IMR-90 (cell line): ENCODE measurements around the gene ARHGEF38. TPM values are rescaled to one million over a fixed set of nuclear protein-coding genes. Genes with fewer than 3 reads are reported as not detected.
A peak's percentile ranks its signal among the peaks of the same experiment; 100 is the strongest.

Experiments used
- ATAC-seq: fragments of 200-7000 bp; cut with Tn5 transposase; 2 replicates; pipeline ENCODE4 v1.9.1; 2020; ENCODE audit warnings: low read depth, mild to moderate bottlenecking, moderate library complexity
- BruUV-seq: library from RNA; stranded (reverse); fragments of 400-500 nt; replicated peaks from 2 replicates; lab custom pipeline; 2021; lab: Mats Ljungman, UMichigan
- CTCF ChIA-PET: fragments of 300-600 bp; formaldehyde crosslinking; extraction: SDS; loops from one replicate; lab custom pipeline; 2021; ENCODE audit warnings: antibody characterized with exemption; lab: Yijun Ruan, JAX
- POLR2A ChIA-PET: fragments of 300-600 bp; sonication (Branson Sonifier 250); formaldehyde crosslinking; loops from one replicate; lab custom pipeline; 2022; ENCODE audit warnings: antibody characterized with exemption; ENCODE audit not compliant: unreplicated experiment; lab: Charles Lee
- DNase-seq: peaks from one replicate; pipeline ENCODE4 v3.0.0; 2013
- H2AFZ ChIP-seq: replicated peaks from 2 replicates; pipeline ENCODE3; 2013; ENCODE audit warnings: low read length, mild to moderate bottlenecking; ENCODE audit not compliant: poor library complexity
- H2AK5ac ChIP-seq: 2 replicates; pipeline ENCODE4 v1.6.1; 2013; ENCODE audit warnings: low read depth, low read length, inconsistent platforms
- H2AK9ac ChIP-seq: replicated peaks from 2 replicates; pipeline ENCODE3; 2013; ENCODE audit warnings: mild to moderate bottlenecking, low read depth, low read length, moderate library complexity; ENCODE audit not compliant: poor library complexity
- H2BK120ac ChIP-seq: 2 replicates; pipeline ENCODE4 v1.6.1; 2013; ENCODE audit warnings: low read depth, low read length, inconsistent platforms
- H2BK15ac ChIP-seq: 3 replicates; pipeline ENCODE4 v1.6.1; 2013; ENCODE audit warnings: low read depth, low read length, inconsistent platforms
- H2BK20ac ChIP-seq: 2 replicates; pipeline ENCODE4 v1.6.1; 2013; ENCODE audit warnings: low read depth, mild to moderate bottlenecking, inconsistent platforms, low read length, moderate library complexity
- H2BK5ac ChIP-seq: 2 replicates; pipeline ENCODE4 v1.6.1; 2013; ENCODE audit warnings: mild to moderate bottlenecking, low read depth, low read length, inconsistent platforms; ENCODE audit not compliant: poor library complexity, severe bottlenecking
- H3K14ac ChIP-seq: replicated peaks from 2 replicates; pipeline ENCODE4 v1.6.1; 2013; ENCODE audit warnings: low read depth, low read length, inconsistent platforms
- H3K18ac ChIP-seq: 2 replicates; pipeline ENCODE4 v1.6.1; 2013; ENCODE audit warnings: low read depth, low read length, control low read depth
- H3K23ac ChIP-seq: 2 replicates; pipeline ENCODE4 v1.6.1; 2013; ENCODE audit warnings: low read depth, low read length, inconsistent platforms
- H3K27ac ChIP-seq: 2 replicates; pipeline ENCODE4 v1.5.1; 2013; ENCODE audit warnings: mild to moderate bottlenecking, control low read depth, low read length; ENCODE audit not compliant: insufficient read depth
- H3K27me3 ChIP-seq: 2 replicates; pipeline ENCODE4 v1.6.1; 2013; ENCODE audit warnings: low read length; ENCODE audit not compliant: control insufficient read depth, insufficient read depth
- H3K36me3 ChIP-seq: 2 replicates; pipeline ENCODE4 v1.6.1; 2013; ENCODE audit warnings: low read length, mixed read lengths; ENCODE audit not compliant: control insufficient read depth, insufficient read depth
- H3K4ac ChIP-seq: 2 replicates; pipeline ENCODE4 v1.6.1; 2013; ENCODE audit warnings: low read depth, low read length, inconsistent platforms
- H3K4me1 ChIP-seq: 2 replicates; pipeline ENCODE4 v1.6.1; 2013; ENCODE audit warnings: low read length, mixed read lengths; ENCODE audit not compliant: control insufficient read depth, insufficient read depth
- H3K4me2 ChIP-seq: 2 replicates; pipeline ENCODE4 v1.6.1; 2013; ENCODE audit warnings: low read depth, mild to moderate bottlenecking, control low read depth, low read length, moderate library complexity
- H3K4me3 ChIP-seq: 2 replicates; pipeline ENCODE4 v1.5.1; 2013; ENCODE audit warnings: low read depth, mild to moderate bottlenecking, control low read depth, low read length, moderate library complexity; ENCODE audit not compliant: insufficient read depth
- H3K56ac ChIP-seq: 2 replicates; pipeline ENCODE4 v1.6.1; 2013; ENCODE audit warnings: low read length, inconsistent platforms; ENCODE audit not compliant: insufficient read depth; ENCODE audit errors: extremely low read depth
- H3K79me1 ChIP-seq, 2 experiments: 2 replicates each; pipeline ENCODE4 v1.6.1; 2013; ENCODE audit warnings: low read length in 2 of 2, inconsistent platforms in 1 of 2, low read depth in 1 of 2
- H3K9ac ChIP-seq: 2 replicates; pipeline ENCODE4 v1.6.1; 2013; ENCODE audit warnings: low read depth, low read length, control low read depth
- H3K9me1 ChIP-seq: 2 replicates; pipeline ENCODE4 v1.6.1; 2013; ENCODE audit warnings: low read length, inconsistent platforms; ENCODE audit not compliant: insufficient read depth
- H3K9me3 ChIP-seq: 2 replicates; pipeline ENCODE4 v1.6.1; 2013; ENCODE audit warnings: low read length; ENCODE audit not compliant: control insufficient read depth, insufficient read depth
- H4K20me1 ChIP-seq: 2 replicates; pipeline ENCODE4 v1.6.1; 2013; ENCODE audit warnings: low read length, inconsistent platforms; ENCODE audit not compliant: insufficient read depth
- H4K5ac ChIP-seq: 2 replicates; pipeline ENCODE4 v1.6.1; 2013; ENCODE audit warnings: mild to moderate bottlenecking, low read depth, low read length, control low read depth
- H4K8ac ChIP-seq, 2 experiments: 2 replicates each; pipeline ENCODE4 v1.6.1; 2013; ENCODE audit warnings: low read depth in 2 of 2, low read length in 2 of 2, control low read depth in 1 of 2, inconsistent platforms in 1 of 2
- H4K91ac ChIP-seq: 2 replicates; pipeline ENCODE4 v1.6.1; 2013; ENCODE audit warnings: low read depth, low read length, inconsistent platforms; ENCODE audit not compliant: insufficient read depth
- BHLHE40 ChIP-seq: fragments of 150-350 bp; IDR thresholded peaks from 2 replicates; pipeline ENCODE4 v1.6.1; 2016; ENCODE audit warnings: mild to moderate bottlenecking, low read depth, low read length
- MAZ ChIP-seq: IDR thresholded peaks from 2 replicates; pipeline ENCODE4 v1.6.1; 2012; ENCODE audit warnings: low read depth, mild to moderate bottlenecking, low read length, improper control_type of control experiment, moderate library complexity, borderline replicate concordance
- RCOR1 ChIP-seq: IDR thresholded peaks from 2 replicates; pipeline ENCODE4 v1.6.1; 2012; ENCODE audit warnings: mild to moderate bottlenecking, low read length, improper control_type of control experiment; ENCODE audit not compliant: insufficient replicate concordance
- SMC3 ChIP-seq: fragments of 150-350 bp; IDR thresholded peaks from 2 replicates; pipeline ENCODE4 v1.6.1; 2016; ENCODE audit warnings: low read depth, mild to moderate bottlenecking, antibody characterized with exemption, low read length, moderate library complexity
- WGBS, 2 experiments: methylation state at CpG; one replicate each; pipeline versions ENCODE4 v1.1.5 to v1.1.7; 2013; ENCODE audit warnings: missing lambda C conversion rate in 2 of 2; ENCODE audit not compliant: insufficient read length in 1 of 2; ENCODE audit errors: extremely low coverage in 2 of 2; 5-methylcytosine and 5-hydroxymethylcytosine counted together
- dilution Hi-C: fragments of 300-500 bp; cut with HindIII; formaldehyde crosslinking; loops from one replicate; pipeline ENCODE4 v1.14.3; 2018; ENCODE audit warnings: low sequenced_read_pairs; ENCODE audit not compliant: unreplicated experiment
- in situ Hi-C: fragments of 300-500 bp; cut with MboI; formaldehyde crosslinking; loops from 3 replicates; pipeline ENCODE4 v1.14.3; 2019; ENCODE audit warnings: low sequenced_read_pairs, inconsistent platforms, mixed read lengths
- intact Hi-C: fragments of 100-400 bp; cut with micrococcal nuclease; formaldehyde crosslinking; loops from 2 replicates; pipeline ENCODE4 v1.10.0; 2022
- polyA plus RNA-seq, 3 experiments: library from polyadenylated mRNA; depleted of rRNA; stranded (reverse); fragments of >200 nt; gene quantifications; 2 replicates each; pipeline ENCODE4 v1.2.3, GENCODE V29; 2012; ENCODE audit warnings: low replicate concordance in 1 of 3
- total RNA-seq: library from RNA; depleted of rRNA; stranded (reverse); fragments of >200 nt; gene quantifications from 2 replicates; pipeline ENCODE4 v1.2.3, GENCODE V29; 2012
- TF ChIP-seq, protein P1 (sequence below): conservative IDR thresholded peaks from 2 replicates; pipeline ENCODE4 v1.5.1; 2012; ENCODE audit warnings: mild to moderate bottlenecking, low read depth, low read length, improper control_type of control experiment
- TF ChIP-seq, protein P2 (sequence below): fragments of 150-350 bp; IDR thresholded peaks from 2 replicates; pipeline ENCODE4 v1.6.1; 2017; ENCODE audit warnings: mild to moderate bottlenecking, antibody characterized with exemption, low read length, low read depth

ARHGEF38 gene
- total and polyA plus RNA-seq, 2 of the 4 experiments (the other 2 are of a cell fraction): not detected

DNA sequence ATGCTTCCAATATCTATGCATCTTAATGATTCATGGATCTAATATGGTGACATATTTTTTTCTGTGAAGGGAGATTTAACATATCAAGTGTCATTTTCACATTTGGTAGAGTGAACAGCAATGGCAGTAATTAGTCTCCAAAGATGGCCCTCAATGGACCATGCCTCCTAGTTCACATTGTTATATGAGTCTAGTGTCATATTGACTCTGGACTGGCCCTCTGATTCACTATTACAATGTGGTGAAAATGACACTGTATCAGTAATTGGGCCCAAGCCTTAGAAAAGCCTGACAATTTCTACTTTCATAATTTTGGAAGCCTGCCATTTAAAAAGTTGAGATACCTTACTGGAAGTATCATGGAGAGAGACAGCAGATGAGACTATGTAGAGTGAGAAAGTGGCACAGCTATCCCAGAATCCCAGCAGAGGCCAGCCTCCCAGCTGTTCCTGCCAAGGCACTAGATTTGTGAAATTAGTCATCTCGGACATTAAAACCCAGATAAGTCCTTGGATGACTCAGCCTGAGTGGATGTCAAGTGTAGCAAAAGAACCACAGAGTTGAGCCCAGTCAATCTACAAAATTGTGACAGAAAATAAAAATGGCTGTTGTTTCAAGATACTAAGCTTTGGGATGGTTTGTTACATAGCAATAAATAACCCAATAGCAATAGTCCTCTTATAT lies 68.4 kb downstream of the ARHGEF38 start:
- in situ Hi-C loops: no loop called here
- ATAC-seq: no peak

More for the DNA sequence above, 68.4 kb downstream of the ARHGEF38 start:
- no peak overlapping the region for H3K4me3 ChIP-seq
- no peak overlapping the region for H4K5ac ChIP-seq
- H3K9ac ChIP-seq: no peak overlapping the region
- dilution Hi-C loops: no loop called here
- no peak overlapping the region for H3K23ac ChIP-seq
- H3K18ac ChIP-seq: no peak overlapping the region
- no peak overlapping the region for H3K4ac ChIP-seq
- H3K4me1 ChIP-seq: no peaks in the 10 kb centered on the region
- no peak overlapping the region for H3K14ac ChIP-seq
- no CpG with 5 or more reads among the region's 1 CpG for WGBS, 2 experiments
- intact Hi-C loops: no loop called here
- H4K8ac ChIP-seq: no peak overlapping the region
- no peak overlapping the region for H2BK20ac ChIP-seq
- ChIA-PET CTCF (interaction anchor here (0.6 kb wide), 1 partner anchor 1151 kb away, joined by 3 read pairs; no protein-coding TSS in a partner anchor), POLR2A (no interaction called here)
- H2BK15ac ChIP-seq: no peak overlapping the region
- no peak overlapping the region for H3K27ac ChIP-seq
- DNase-seq: peak; percentile 57
- H2BK5ac ChIP-seq: no peak overlapping the region
- H3K9me3 ChIP-seq: no peaks in the 10 kb centered on the region
- no peak overlapping the region for H2AK5ac ChIP-seq
- H2BK120ac ChIP-seq: no peak overlapping the region
- H2AK9ac ChIP-seq: no peak overlapping the region
- no peak for TF ChIP-seq MAZ
- no peak for TF ChIP-seq BHLHE40
- TF ChIP-seq, protein P1, sequence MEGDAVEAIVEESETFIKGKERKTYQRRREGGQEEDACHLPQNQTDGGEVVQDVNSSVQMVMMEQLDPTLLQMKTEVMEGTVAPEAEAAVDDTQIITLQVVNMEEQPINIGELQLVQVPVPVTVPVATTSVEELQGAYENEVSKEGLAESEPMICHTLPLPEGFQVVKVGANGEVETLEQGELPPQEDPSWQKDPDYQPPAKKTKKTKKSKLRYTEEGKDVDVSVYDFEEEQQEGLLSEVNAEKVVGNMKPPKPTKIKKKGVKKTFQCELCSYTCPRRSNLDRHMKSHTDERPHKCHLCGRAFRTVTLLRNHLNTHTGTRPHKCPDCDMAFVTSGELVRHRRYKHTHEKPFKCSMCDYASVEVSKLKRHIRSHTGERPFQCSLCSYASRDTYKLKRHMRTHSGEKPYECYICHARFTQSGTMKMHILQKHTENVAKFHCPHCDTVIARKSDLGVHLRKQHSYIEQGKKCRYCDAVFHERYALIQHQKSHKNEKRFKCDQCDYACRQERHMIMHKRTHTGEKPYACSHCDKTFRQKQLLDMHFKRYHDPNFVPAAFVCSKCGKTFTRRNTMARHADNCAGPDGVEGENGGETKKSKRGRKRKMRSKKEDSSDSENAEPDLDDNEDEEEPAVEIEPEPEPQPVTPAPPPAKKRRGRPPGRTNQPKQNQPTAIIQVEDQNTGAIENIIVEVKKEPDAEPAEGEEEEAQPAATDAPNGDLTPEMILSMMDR: no peak
- TF ChIP-seq, protein P2, sequence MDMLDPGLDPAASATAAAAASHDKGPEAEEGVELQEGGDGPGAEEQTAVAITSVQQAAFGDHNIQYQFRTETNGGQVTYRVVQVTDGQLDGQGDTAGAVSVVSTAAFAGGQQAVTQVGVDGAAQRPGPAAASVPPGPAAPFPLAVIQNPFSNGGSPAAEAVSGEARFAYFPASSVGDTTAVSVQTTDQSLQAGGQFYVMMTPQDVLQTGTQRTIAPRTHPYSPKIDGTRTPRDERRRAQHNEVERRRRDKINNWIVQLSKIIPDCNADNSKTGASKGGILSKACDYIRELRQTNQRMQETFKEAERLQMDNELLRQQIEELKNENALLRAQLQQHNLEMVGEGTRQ: no peak
- no peak for TF ChIP-seq RCOR1
- no peak for TF ChIP-seq SMC3
- no TSS peak for BruUV-seq
- H4K20me1 ChIP-seq: no peaks in the 10 kb centered on the region
- H3K4me2 ChIP-seq: no peak overlapping the region
- no peaks in the 10 kb centered on the region for H3K9me1 ChIP-seq
- no peaks in the 10 kb centered on the region for H3K79me1 ChIP-seq
- H2AFZ ChIP-seq: no peak overlapping the region
- no peak overlapping the region for H4K91ac ChIP-seq
- no peaks in the 10 kb centered on the region for H3K36me3 ChIP-seq
- H3K27me3 ChIP-seq: no peaks in the 10 kb centered on the region
- H3K56ac ChIP-seq: no peak overlapping the region
